GM18526 (cell line): ENCODE measurements around the gene AUTS2.

ENCODE experiments used
- POLR2A ChIP-seq: IDR thresholded peaks from 3 replicates; pipeline ENCODE4 v1.6.1; 2011; ENCODE audit not compliant: insufficient read length; ENCODE audit errors: extremely low read depth

Gene AUTS2

DNA sequence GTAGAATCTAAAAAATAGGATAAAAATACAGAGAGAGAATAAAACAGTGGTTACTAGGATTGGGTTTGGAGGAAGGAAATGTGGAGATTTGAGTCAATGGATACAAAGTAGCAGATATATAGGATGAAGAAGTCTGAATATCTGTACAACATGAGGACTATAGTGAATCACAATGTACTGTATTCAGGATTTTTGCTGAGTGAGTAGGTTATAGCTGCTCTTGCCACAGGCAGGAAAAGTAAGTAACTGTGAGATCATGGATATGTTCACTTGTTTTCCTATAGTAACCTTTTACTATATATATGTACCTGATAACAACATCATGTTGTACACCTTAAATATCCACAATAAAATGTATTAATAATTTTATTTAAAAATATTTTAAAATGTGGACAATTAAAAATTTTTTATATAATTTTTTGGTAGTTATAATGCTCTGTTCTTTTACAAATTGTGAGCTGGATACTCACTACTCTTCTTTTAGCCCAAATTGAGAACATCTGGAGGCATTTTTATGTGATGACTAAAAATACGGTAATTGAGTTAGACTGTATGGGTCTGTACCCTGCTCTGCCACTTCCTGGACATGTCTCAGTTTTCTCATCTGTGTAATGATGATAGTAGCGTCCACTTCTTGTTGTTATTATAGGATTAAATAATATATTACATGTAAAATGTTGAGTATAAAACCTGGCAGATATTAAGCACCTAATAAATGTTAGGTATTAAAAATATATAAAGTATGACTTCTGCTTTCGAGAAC, 439.1 kb downstream of the AUTS2 start:
- no peak for TF ChIP-seq POLR2A

- no peak for TF ChIP-seq POLR2A
These were observed 441.8 kb downstream of the AUTS2 start for GRCh38 chr7:70040051-70040450.

DNA sequence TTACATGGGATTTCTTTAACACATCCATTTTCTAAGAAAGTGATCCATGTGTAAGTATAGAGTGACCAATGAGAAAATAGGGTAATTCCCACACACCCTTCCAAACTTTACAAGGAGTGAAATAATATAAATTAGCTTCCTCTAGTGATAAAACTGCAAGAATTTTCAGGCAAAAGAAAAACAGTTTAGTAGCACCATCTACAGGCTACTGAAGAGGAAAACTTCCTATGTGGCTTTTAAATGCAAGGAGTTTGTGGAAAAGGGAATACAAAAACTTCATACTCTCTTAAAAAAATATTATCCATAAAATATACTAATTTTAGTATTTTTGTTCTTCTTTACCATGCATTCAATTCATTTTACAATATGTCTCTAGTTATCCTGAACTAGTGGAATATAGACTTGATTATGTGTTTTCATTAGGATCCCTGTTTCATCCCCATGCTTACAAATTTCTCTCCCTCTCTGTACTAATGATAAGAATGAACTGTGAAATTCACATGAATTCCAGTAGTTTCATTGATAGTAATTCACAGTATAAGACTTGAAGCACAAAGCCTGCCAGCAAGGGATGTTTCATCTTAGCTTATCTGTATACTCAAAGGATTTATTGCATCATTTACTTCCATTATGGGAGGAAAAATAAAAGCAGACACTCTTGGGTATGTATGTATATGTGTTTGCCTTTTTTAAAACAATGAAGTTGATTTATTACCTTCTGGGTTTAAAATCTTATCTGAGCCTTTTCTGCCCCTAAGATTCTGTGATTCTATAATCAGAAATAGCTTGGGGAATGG, 442.9 kb downstream of the AUTS2 start:
- no peak for TF ChIP-seq POLR2A

DNA sequence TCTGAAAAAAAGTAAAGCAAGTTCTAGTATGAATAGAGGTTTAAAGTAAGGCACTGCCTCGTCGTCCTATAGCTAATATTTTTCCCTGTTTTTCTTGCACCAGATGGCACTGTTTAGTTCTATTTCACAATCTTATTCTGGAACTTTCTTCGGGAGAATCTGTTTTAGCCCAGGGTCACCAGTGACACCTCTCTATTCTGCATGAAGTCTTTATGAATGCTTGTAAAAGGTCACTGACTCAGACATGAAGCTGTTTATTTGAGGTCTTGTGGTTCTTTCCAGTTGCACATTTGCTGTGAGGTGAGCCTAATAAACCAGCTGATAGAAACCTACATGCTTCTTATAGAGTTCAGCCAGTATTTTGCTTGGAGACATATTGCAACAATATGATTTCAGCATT, 444.3 kb downstream of the AUTS2 start:
- TF ChIP-seq POLR2A: no peak

GRCh38 chr7:70043015-70043538, 444.8 kb downstream of the AUTS2 start:
- TF ChIP-seq POLR2A: no peak

DNA sequence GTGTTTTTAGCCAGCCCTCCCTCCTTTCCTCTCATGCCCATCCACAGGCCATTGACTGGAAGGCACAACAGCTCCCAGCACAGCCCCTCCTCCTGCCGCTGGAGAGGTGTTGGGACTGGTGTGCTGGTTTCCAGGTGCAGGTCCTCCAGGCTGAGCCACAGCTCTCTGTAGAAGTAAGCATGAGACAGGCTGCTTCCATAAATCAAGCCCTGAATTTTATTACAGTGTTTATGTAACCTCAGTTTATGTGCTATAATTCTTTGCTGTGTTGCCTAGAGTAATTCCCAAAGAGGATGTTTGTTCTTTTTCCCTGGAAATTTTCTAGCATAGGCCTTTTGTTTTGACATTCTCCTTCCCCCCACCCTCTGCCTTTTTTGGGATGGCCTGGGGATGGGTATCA, 445.8 kb downstream of the AUTS2 start:
- TF ChIP-seq POLR2A: no peak

GRCh38 chr7:70044525-70044924, 446.2 kb downstream of the AUTS2 start:
- TF ChIP-seq POLR2A: no peak

- TF ChIP-seq POLR2A: no peak
These were observed 446.7 kb downstream of the AUTS2 start for GRCh38 chr7:70044981-70045380.

GRCh38 chr7:70047384-70047783, 449.1 kb downstream of the AUTS2 start:
- TF ChIP-seq POLR2A: no peak

GRCh38 chr7:70047891-70048448, 449.7 kb downstream of the AUTS2 start:
- no peak for TF ChIP-seq POLR2A

GRCh38 chr7:70051726-70052125, 453.5 kb downstream of the AUTS2 start:
- TF ChIP-seq POLR2A: no peak

DNA sequence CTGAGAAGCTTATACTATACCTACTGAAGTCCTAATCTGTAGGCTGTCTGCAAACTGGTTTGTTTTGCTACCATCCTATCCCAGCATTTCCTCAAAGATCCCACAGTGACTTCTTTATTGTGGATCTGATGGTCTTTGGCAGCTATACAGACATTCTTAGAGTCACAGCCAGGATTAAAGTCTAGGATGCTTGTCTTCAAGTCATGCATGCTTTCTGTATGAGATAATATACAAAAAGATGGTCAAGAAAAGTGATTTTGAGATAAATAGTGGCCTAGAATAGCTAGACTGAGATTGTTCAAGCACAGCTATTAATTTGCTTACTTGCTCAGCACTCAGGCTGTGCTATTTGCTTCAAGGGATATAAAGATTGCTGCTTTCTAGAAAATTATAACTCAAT, 454.4 kb downstream of the AUTS2 start:
- no peak for TF ChIP-seq POLR2A

DNA sequence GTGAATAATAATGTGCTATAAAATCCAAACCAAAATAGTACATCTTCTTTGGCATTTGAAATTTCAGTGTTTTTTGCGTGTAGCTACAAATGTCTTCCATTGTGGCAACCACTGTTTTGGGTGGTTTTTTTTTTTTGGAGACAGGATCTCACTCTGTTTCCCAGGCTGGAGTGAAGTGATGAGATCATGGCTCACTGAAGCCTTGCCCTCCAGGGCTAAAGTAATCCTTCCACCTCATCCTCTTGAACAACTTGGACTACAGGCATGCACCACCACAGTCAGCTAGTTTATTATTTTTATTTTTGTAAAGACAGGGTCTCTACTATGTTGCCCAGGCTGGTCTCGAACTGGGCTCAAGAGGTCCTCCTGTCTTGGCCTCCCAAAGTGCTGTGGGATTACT, 455.1 kb downstream of the AUTS2 start:
- TF ChIP-seq POLR2A: no peak

DNA sequence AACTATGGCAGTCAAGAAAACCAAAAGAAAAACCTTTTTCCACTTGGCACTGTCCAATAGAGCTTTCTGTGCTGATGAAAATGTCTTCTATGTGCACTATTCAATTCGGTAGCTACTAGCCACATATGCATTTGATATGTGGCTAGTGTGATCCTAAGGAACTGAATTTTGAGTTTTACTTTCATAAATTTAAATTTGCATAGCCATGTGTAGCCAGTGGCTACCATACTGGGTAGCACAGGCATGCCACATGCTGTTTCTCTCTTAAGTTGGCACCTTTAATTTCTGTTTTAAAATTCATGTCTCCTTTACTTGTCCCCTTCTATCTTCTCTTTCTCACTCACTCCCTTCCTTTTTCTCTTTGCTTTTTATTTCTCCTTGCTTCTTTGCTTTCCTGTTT, 455.7 kb downstream of the AUTS2 start:
- TF ChIP-seq POLR2A: no peak

DNA sequence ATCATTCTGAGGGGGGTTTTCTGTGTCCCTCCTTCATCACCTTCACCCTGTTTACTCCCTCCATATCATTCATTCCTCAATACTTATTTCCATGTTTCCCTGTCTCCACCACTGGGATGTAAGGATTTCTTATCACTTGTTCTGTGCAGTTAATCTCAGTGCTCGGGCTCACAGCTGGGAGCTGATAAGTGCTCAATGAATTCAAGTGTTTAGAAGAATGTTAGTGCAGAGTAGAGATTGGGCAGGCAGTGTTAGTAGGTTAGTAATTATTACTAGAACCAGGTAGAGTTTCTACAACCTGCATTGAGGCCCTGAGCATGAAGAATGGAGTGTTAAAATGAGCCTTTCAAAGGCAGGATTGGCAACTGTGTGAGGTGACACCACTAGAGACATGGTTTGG, 458.1 kb downstream of the AUTS2 start:
- no peak for TF ChIP-seq POLR2A

GRCh38 chr7:70060298-70061068, 462.2 kb downstream of the AUTS2 start:
- no peak for TF ChIP-seq POLR2A

- no peak for TF ChIP-seq POLR2A
These were observed 465.1 kb downstream of the AUTS2 start for GRCh38 chr7:70063371-70063770.
